ENCODE data around the gene HNRNPA0.

DNA sequence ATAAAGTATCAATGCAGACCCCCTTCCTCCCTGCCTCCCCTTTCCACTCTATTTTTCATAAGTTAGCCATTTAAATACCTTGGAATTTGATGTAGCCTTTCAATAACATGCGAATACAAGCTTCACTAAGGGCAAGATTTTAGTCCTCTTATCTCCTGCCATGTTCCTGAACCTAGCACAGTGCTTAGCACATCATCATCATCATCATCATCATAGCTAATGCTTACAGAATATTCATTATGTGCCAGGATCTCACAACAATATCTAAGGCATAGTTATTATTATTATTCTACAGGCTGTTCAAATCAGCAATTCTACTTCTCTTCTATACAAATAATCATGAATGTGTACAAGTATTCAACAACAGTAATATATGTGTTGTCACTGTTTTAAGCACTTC lies 38.7 kb downstream of the HNRNPA0 start:
- TF ChIP-seq, protein P1, sequence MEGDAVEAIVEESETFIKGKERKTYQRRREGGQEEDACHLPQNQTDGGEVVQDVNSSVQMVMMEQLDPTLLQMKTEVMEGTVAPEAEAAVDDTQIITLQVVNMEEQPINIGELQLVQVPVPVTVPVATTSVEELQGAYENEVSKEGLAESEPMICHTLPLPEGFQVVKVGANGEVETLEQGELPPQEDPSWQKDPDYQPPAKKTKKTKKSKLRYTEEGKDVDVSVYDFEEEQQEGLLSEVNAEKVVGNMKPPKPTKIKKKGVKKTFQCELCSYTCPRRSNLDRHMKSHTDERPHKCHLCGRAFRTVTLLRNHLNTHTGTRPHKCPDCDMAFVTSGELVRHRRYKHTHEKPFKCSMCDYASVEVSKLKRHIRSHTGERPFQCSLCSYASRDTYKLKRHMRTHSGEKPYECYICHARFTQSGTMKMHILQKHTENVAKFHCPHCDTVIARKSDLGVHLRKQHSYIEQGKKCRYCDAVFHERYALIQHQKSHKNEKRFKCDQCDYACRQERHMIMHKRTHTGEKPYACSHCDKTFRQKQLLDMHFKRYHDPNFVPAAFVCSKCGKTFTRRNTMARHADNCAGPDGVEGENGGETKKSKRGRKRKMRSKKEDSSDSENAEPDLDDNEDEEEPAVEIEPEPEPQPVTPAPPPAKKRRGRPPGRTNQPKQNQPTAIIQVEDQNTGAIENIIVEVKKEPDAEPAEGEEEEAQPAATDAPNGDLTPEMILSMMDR (conservative IDR thresholded peaks at IDR 0.05 in 1 of 2, IDR thresholded peaks at IDR 0.05 in 1 of 2; ENCODE audit: extremely low read depth in 1 of 2, insufficient read depth in 1 of 2, low read depth in 1 of 2, low read length in 2 of 2) = no peak
- no peak for TF ChIP-seq EZH2 (IDR thresholded peaks at IDR 0.05; ENCODE audit: borderline replicate concordance, low read length)

All from mammary epithelial cell (primary cell).